HCEC 1CT (cell line): ENCODE results near the gene ABHD17C.
"Not testable (repeated sequence)": the region's sequence is repeated elsewhere in the genome, so short reads cannot be mapped to it uniquely, and the experiment has no call there.

ENCODE experiments used
- DNase-seq: peaks from one replicate; pipeline ENCODE4 v3.0.0-alpha.2; 2017

ABHD17C gene

DNA sequence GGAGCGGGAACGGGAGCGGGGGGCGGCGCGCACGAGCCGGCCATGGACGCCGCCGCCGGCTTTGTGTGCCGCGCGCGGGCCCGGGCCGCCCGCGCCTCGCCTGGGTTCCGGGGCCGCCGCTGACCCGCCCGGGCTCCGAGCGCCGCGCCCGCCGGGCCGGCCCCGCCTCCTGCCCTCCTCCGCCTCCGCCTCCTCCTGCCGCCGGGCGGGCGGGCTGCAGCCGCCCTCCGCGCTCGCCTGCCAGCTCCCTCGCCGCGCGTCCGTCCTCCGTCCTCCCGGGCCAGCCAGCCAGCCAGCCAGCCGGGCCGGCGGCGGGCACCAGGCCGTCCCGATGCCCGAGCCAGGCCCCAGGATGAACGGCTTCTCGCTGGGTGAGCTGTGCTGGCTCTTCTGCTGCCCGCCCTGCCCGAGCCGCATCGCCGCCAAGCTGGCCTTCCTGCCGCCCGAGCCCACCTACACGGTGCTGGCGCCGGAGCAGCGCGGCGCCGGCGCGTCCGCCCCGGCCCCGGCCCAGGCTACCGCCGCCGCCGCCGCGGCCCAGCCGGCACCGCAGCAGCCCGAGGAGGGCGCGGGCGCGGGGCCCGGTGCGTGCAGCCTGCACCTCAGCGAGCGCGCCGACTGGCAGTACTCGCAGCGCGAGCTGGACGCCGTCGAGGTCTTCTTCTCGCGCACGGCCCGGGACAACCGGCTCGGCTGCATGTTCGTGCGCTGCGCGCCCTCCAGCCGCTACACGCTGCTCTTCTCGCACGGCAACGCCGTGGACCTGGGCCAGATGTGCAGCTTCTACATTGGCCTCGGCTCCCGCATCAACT lies at the start of gene ABHD17C:
Gene ABHD17C (plus strand): TSS at position 212 of the 812 bp plus-strand sequence. CDS start 120 bp downstream, at position 332.
- peak; percentile 69 for DNase-seq

DNA sequence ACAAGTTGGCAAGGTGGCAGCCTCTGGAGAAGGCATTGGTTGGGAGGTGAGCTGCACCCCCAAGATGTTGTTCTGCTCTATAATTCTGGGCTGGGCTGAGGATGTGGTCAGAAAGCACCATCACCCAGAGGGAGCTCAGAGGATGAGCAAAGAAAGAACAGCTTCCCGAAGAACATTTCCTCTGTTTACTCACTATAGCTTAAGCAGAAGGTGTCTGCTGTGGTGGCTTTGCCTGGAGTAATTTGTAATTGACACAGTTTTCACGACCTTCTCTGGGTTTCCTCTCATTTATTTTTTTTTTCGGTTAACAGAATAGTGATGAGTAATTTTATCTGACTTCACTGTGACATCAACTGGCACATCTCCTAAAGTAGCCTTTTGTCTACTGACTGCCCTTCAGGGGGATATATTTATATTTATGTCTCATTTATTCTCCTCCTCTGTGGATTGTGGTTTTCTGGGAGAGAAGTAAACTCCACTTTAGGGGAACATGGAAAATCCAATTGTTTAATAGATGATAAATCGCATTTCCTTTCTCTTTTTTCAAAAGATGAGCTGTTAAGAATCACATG lies 49.5 kb upstream of the ABHD17C start:
- DNase-seq = no peak

DNA sequence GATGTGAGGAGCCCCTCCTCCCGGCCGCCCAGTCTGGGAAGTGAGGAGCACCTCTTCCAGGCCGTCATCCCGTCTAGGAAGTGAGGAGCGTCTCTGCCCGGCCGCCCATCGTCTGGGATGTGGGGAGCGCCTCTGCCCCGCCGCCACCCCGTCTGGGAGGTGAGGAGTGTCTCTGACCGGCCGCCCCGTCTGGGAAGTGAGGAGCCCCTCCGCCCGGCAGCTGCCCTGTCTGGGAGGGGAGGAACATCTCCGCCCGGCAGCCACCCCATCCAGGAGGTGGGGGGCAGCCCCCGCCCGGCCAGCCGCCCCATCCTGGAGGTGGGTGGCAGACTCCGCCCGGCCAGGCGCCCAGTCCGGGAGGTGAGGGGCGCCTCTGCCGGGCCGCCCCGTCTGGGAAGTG lies 47.7 kb upstream of the ABHD17C start:
- DNase-seq = not testable (repeated sequence)

DNA sequence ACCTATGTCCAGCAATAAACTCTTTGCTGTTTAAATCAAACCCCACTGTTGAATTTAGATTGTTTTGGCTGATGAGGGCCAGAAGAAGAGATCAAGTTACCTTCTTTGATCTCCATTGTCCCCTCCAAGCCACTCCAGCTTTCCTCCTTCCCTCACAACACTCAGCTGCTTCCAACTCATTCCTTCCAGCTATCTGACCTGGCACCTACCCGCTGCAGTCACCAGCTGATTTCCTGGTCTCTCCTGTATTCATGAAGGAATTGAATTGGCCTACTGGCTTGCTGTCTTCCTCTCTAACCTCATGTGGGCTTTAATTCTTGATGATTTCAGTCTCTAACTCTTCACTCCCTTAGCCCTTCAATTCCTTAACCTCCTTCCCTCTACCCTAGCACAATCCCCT lies 40.8 kb upstream of the ABHD17C start:
- DNase-seq = no peak

DNA sequence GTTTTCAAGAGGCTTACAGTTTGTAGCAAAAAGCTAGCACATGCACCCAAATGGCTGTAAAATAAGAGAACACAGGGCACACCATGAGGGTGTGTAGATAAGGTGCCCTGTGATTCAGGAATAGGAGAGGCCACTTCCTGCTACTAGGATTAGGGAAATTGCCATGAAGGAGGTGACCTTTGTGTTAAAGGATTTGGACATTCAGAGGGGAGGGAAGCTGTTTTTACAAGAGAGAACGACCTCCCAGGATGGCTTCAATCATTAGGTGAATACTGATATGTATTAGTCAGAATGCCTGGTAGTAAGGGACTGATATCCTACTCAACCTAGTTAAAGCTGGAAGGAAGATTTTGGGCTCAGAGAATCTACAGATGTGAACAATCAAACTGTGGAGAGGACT lies 35.7 kb upstream of the ABHD17C start:
- DNase-seq = peak; percentile 8

DNA sequence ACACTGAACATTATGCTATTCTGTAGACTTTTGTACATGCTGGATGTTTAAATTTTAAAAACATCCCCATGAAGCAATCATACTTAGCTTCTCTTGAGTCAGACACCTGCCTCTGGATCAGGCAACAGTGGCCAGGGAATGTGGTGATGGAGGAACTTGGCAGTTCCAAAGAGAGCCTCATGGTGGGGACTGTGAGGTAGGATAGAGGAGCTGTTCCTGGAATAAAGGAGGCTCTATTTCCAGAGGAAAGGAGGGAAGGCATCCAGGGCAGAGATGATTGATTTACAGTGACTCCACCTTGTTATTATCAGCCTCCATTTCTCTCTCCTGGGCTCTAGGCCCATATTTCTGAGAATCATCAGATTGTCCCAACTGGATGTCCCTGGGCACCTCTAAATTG lies 35.0 kb upstream of the ABHD17C start:
- peak; percentile 22 for DNase-seq

DNA sequence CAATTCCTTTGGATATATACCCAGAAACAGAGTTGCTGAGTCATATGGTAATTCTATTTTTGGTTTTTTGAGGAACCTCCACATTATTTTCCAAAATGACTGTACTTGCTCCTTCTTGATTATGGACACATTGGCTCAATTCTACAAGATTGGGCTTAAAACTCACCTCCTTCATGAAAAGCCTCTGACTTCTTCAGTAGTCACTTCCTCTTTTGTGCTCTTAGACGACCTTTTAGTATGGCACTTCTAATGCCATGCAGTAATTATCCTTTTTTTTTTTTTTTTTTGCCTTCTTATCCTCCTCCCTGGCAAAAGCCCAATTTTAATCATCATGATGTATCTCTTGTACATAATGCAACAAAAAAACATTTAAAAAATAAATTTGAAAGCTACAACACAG lies 33.0 kb upstream of the ABHD17C start:
- DNase-seq = peak; percentile 14

DNA sequence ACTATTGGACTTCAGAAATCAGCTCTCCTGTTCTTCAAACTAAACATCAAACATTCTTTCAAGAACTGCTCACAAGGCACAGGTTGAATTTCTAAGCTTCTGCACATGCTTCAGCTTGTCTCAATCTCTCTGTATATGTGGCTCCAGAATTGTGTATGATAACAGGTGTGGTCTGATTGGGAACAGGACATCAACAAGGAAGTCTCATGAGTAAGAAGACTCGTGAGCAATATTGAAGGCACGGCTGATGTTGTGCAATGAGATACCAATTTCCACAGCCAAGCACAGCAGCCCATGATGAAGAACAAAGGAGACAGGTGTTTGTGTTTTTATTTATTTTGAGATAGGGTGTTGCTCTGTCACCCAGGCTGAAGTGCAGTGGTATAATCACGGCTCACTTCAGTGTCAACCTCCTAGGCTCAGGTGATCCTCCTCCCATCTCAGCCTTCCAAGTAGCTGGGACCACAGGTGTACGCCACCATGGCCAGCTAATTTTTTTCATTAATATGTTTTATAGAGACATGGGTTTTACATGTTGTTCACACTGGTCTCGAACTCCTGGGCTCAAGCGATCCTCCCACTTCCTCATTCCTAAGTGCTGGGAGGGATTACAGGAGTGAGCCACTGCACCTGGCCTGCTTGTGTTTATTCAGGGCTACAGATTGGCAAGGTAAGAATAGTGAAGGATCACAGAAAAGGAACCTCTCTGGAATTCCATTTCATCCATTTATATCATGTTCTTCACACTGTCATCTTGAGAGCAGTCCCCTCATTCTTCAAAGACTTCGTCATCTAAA lies 32.2 kb upstream of the ABHD17C start:
- DNase-seq = no peak

DNA sequence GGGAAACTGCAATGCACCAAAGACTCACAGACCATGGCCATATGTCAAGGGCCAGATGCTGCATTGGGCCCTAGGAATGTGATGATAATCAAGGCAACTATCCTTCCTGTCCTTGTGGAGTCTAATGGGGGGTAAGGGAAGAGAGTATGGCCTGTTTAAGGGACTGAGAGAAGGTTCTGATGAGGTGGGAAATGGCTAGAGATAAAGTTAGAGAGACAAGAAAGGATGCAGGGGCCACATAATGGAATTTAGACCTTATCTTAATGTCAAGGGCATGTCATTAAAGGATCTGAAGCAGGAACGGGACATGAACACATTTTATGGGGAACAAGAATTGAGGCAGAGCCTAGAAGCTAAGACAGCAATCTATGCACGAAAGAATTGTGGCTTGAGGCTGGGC lies 30.0 kb upstream of the ABHD17C start:
- DNase-seq = no peak

DNA sequence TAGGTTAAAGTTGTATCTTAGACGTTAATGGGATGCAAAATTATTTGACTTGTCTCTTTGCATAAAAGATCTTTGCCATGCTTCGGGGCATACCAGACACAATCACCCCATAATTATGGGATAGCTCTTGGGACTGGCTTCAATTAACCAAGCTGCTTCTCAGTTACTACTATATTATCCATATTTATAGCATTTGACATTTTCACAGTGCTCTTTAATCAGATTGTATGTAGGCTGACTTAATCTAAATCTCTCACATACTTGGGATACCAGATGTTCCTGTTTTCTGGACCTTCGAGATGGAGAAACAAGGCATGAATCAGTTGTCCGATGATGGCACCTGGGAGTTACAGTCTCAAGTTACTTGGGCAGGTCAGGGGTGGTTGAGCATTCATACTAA lies 27.2 kb upstream of the ABHD17C start:
- DNase-seq = no peak

DNA sequence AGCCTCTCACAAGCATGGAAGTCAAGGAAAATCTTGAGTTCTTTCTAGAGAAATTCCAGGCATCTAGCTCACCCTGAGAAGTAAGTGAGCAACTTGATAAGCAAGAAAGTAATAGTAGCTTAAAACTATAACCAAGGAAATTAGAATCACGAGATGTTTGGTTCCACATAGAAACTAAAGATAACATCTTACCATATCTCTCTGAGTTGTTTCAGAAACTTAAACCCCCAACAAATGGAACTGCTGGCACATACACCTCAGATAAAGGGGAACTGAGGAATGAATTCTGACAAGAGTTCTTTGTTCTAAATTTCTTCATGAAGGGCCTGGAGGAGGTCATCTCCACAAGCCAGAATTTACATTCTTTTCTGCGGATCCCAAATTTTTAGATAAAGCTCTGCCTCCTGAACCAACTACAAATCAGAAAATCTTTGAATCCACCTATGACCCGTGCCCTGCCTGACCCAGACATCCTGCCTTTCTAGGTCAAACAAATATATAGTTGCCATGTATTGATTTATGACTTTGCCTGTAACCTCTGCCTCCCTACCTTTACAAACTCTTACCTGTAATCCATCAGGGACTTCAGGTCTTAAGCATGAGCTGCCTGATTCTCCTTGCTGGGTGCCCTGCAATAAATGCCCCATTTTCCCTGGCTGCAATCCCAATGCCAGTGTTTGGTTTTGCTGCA lies 26.4 kb upstream of the ABHD17C start:
- DNase-seq = no peak

DNA sequence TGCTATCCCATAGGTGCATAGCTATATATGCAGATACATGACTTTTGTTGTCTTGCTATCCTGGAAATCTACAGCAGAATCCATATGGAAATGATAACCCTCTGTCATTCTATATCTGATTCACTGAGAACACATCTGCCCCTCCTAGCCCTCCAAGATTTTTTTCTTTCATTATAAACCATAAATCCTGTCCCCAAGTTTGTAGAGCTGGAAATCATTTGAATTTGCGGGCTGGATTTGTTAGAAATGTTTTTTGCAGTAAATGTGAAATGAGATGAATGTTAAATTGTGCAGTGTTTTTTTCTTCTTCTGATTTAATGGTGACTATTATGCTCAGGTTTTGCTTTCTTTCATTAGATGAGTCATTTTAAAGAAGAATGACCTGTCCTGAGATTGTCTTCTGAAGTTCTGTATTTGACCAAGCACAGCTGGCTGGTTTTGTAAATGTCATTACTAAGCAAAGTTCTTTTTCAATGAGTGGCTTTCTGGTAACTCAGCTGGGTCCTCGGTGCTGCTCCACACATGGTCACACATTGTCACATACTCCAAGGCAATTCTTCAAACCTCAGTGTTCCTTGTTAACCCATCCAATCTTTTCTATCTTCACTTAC lies 25.3 kb upstream of the ABHD17C start:
- DNase-seq = peak; percentile 50

DNA sequence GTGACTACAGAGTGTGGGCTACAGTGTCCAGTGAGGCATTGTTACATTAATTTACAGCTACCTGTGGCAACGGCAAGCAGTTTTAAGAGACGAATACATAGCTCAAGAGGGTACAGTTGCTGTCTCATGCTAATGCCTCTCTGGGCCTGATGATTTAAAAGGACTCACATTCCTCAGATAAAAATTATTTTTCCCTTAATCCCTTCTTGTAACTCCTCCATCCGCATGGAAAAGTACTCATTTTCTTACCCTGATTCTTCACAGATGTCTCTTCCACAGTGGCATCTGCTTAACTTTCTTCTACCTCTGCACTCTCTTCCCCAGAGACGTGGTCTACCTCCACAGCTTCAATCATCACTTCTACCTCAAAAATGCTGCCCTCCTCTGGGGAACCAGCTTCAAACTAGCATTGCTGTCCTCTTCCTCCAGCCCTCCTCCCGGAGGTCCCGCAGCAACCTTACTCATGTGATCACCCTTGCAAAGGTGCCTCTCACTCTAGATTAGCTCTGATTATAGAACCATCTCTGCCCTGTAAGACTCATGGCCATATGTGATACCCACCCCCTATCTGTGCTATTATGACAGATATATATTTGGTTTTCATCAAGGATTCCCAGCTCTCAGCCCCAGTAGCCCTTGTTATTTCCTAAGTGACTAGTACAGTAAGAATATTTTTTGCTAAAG lies 21.4 kb upstream of the ABHD17C start:
- DNase-seq = no peak

DNA sequence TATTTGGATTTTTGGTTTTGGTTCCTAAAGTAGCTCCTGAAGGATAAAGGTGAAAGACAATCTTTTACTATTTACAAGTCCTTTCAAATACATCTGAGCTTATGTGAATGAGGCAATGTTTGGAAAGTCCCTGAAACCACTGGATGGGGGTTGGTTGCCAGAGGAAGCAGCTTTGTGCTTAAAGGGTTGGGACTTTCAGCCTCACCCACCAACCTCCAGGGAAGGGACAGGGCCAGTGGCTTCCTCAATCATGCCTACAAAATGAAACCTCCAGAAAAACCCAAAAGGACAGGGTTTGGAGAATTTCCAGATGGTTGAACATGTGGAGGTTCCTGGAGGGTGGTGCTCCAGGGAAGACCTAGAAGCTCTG lies 20.9 kb upstream of the ABHD17C start:
- DNase-seq = no peak

DNA sequence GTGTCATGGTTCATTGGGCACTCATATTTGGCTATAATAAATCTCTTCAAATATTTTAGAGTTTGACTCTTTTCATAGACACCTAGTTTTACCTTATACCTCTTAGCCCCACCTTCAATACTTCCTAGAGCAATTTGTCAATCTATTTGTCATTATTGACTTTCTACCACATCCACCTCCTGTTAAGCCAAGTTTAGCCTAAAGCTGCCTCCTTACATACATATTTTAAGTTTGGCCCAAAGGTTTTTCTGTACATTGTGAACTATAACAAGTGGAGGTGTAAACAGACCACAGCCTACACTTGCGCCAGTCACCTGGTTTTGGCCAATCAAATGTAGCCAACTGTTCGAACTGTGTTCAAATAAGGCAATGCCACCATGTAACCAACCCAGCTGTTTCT lies 18.1 kb upstream of the ABHD17C start:
- DNase-seq = no peak

DNA sequence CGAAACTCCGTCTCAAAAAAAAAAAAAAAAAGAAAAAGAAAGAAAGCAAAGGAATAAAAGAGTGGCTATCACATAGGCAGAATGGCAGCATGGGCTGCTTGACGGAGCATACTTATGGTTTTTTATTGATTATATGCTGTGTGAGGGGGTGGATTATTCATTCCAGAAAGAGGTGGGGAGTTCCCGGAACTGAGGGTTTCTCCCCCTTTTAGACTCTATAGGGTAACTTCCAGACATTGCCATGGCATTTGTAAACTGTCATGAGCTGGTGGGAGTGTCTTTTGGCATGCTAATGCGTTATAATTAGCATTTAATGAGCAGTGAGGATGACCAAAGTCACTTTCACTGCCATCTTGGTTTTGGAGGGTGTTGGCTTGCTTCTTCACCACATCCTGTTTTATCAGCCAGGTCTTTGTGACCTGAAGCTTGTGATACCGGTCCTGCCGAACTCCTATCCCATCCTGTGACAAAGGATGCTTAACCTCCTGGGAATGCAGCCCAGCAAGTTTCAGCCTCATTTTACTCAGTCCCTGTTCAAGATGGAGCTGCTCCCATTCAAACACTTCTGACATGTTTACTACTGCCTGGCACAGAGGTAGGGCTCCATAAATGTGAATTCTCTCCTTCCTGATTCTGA lies 15.8 kb upstream of the ABHD17C start:
- no peak for DNase-seq

DNA sequence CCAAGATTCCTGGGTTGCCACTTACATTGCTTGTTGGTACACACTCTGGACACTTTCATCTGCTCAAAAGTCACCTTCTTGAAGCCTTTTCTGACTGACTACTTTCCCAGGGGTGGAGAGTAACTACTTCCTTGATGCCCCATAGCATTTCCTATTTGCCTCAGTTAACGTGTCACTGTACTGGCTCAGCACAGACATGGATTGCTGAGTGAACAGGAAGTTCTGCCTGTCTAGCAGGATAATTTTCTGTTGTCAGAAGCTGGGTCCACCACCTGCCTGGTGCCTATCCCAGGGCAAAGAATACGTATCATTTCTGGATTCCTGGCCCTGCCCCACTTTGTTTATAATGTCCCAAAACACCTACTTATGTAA lies 15.3 kb upstream of the ABHD17C start:
- no peak for DNase-seq

DNA sequence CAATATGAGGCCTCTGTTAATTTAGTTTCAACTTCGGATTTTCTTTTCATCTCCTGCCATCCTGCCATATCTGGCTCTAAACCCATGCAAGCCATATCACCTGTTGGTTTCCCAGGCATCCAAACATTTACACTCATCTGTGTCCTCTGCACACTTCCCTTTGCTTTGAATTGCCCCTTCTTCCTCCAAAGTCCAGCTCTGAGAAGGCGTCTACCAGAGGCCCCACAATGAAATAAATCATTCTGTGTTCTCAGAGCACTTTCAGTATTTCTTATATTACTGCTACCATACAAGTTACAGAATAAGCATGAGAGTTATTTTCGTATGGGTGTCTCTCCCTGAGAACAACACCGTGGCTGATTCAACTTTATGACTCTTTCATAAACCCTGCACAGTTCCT lies 12.9 kb upstream of the ABHD17C start:
- DNase-seq = no peak

DNA sequence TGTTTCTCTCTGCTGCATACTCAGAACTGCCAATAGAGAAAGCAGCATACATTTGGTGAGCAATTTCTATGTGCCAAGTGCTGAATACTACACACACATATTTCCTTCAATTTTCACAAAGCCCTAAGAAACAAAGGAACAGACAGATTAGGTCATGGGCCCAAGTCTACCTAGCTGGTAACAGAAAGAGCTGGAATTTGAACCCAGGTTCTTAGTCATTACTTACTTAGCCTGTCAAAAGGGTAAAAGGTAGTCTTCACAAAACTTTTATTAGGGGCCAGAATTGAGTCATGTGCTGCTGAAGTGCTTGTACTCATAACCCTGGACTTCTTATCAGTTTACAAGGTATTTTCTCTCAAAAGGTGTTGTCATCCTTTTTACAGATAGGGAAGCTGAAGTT lies 10.4 kb upstream of the ABHD17C start:
- DNase-seq = no peak

DNA sequence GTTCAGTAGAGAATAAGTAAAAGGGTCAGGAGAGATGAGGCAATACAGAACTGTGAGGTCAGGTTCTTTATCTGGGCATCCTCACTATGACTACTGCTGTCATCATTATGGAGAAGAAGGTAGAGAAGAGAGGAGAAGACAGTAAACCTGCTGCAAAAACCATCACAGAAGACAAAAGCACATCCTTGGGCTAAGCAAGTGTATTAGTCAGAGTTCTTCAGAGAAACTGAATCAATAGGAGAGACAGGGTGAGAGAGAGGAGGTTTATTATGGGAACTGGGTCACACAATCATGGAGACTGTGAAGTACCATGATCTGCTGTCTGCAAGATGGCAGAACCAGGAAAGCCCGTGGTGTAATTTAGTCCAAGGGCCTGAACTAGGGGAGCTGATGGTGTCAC lies 9.5 kb upstream of the ABHD17C start:
- DNase-seq = no peak

DNA sequence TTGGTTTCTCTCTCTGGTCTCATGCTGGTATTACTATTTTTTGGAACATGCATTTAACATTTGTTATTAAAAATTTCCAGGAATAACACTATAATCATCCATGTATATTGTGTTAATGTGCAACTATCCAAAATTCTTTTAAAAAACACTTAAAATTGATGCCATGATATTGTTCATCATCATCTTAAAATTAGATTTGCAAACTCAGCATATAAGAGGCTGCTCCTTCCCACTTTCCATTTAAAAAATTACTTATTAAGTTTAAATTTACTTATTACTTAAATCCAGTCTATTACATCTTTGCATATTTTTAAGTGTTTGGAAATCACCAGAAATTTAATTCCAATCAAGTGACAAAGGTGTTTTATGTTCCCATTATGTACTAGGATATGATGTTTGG lies 5.8 kb upstream of the ABHD17C start:
- no peak for DNase-seq

DNA sequence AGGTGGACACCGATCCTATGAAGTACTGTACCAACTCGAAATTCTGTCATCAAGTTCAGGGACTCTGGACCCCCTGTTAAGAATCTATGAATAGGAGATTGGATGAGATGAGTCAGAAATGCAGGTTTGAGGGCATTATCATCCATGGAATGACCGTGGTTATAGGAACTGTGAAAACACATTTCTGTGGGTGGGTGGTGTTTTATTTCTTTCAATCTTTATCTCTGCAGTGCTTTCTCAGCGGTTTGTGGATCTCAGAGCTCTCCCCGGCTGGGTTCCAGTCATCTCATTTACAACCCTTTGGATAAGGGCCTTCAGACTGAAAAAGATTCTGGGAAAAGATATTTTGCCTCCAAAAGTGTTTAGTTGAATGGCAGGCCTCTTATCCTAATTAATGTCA lies 5.4 kb upstream of the ABHD17C start:
- DNase-seq = no peak
